Putamen (tissue), 1 donor: ENCODE data around the gene PRPS1.
"Not testable (repeated sequence)": the region's sequence is repeated elsewhere in the genome, so short reads cannot be mapped to it uniquely, and the experiment has no call there.

Experiments
- DNase-seq: peaks from one replicate; pipeline ENCODE4 v3.0.0-alpha.2; 2016; ENCODE audit warnings: low spot score

PRPS1 gene

GRCh38 chrX:107630031-107630689, 1.9 kb downstream of the PRPS1 start:
- no peak for DNase-seq

DNA sequence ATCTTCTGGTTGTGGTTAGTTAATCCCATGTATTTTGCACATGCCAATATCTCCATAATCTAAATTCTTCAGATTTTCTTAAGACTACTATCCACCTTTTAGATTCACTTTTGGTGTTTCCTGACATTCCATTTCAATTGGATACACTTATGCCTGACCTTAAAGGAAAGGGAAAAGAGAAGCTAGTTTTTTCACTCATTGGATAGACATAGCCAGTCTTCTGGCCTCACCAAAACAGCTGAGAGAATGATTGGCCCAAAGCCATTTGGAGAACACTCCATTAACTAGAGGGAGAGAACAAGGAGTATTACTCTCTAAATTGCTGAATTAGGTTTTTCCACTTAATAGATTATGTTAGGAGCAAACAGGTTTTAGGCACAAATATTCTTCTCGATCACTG, 4.0 kb downstream of the PRPS1 start:
- DNase-seq: no peak

DNA sequence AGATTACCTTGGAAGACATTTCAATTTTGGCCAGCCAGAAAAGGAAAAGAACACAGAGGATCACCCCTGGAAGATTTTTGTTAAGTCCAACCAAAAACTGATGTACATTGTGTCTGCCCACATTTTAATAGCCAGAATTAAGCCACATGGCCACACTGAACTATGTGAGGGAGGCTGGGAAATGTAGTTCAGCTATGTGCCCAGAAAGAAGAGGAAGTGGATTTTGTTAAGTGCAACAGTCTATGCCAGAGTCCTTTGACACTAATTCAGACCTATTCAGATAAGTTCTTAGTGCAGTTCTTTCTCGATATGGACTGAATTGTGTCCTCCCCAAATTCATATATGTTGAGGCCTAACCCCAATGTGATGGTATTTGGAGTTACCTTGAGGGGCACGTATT, 18.4 kb downstream of the PRPS1 start:
- no peak for DNase-seq

DNA sequence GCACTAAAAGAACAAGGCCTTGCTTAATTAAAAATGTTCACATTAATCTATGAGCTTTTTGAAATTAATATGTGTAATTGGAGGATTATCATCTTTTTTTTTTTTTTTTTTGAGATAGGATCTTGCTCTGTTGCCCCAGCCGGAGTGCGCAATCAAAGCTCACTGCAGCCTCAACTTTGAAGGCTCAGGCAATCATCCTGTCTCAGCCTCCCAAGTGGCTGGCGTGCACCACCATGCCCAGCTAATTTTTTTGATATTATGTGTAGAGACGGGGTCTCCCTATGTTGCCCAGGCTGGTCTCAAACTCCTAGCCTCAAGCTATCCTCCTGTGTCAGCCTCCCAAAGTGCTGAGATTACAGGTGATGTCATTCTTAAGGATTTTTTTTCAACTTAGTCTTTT, 20.0 kb downstream of the PRPS1 start:
- DNase-seq: no peak

DNA sequence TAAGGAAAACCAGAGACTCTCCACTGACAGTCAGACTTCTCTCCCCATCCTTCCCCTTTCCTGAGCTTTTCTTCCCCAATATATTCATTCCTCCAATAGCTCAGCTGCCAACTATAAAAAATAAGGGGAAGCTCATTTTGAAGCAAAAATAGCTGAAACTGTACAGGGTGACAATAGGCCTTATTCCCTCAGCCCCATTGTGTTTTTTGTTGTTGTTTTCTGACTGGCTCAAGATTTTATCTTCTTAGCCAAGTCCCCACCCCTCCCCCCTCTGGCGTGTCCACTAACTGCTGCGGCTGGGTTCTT, 26.2 kb downstream of the PRPS1 start:
- DNase-seq: no peak

- no peak for DNase-seq
Measured at GRCh38 chrX:107654872-107655761, 26.8 kb downstream of the PRPS1 start.

- DNase-seq: no peak
Measured at GRCh38 chrX:107656978-107657377, 28.7 kb downstream of the PRPS1 start.

DNA sequence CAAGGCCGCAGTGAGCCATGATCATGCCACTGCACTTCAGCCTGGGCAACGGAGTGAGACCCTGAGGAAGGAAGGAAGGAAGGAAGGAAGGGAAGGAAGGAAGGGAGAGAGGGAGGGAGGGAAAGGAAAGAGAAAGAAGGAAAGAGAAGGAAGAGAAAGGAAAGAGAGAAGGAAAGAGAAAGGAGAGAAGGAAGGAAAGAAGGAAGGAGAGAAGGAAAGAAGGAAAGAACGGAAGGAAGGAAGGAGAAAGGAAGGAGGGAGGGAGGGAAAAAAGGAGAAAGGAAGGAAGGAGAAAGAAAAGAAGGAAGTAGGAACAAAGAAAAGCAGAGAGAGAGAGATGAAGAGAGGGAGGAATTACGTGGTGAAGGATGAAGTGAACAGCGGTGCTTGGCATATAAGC, 30.4 kb downstream of the PRPS1 start:
- DNase-seq: no peak

DNA sequence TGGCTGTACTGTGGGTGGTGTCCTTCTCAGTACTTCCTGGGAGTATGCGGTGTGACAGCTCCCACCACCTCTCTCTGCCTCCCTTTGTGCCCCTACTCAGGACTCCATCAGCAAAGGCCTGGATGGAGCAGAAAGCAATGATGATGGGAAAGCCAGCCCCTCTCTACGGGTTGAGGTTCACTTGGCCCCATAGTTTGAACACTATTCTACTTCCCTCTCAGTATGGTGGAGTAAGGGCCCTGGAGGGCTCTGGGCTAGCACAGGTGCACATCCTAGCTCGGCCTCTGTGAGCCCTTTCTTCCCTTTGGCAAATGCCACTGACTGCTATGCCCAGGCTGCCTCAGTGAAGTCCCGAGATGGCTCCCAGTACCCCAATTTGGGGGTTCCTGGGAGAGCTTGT, 31.0 kb downstream of the PRPS1 start:
- DNase-seq: no peak

- no peak for DNase-seq
Measured at GRCh38 chrX:107659768-107660167, 31.5 kb downstream of the PRPS1 start.

DNA sequence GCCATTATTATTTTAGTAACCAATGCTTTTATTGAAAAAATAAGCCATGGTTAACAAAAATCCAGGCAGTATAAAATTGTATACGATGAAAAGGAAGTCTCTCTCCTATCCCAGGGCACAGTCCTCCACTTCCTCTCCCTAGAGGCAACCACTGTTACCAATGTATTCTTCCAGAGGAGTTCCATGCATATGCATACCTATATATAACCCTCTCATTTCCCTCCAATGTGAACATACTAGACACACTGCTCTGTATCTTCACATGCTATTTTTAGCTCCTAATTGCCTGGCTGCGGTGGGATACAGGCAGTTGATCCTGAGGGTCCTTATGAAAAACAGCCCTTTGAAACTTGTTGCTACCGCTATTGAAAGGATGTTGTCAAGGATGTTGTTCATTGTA, 33.8 kb downstream of the PRPS1 start:
- no peak for DNase-seq

DNA sequence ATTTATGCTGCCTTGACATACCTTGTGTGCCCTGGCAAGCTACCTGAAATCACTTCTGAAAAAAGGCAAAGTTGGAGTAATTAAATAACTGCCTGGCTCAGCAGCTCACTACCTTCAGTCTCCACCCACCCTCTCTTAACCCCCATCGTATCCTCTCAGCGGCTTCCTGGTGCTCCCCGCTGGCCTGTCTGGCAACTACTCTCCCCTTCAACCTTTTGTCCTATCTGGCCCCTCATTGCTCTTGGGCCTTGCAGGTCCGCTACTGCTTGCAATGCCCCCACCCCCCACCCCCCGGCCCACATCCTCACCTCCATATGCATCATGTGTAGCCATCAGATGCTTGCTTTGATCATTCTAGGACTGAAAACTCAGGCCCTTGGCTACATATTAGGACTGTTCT, 34.5 kb downstream of the PRPS1 start:
- no peak for DNase-seq

GRCh38 chrX:107666931-107667330, 38.6 kb downstream of the PRPS1 start:
- DNase-seq: no peak

GRCh38 chrX:107667426-107667825, 39.1 kb downstream of the PRPS1 start:
- no peak for DNase-seq

GRCh38 chrX:107668710-107669109, 40.4 kb downstream of the PRPS1 start:
- DNase-seq: not testable (repeated sequence)

DNA sequence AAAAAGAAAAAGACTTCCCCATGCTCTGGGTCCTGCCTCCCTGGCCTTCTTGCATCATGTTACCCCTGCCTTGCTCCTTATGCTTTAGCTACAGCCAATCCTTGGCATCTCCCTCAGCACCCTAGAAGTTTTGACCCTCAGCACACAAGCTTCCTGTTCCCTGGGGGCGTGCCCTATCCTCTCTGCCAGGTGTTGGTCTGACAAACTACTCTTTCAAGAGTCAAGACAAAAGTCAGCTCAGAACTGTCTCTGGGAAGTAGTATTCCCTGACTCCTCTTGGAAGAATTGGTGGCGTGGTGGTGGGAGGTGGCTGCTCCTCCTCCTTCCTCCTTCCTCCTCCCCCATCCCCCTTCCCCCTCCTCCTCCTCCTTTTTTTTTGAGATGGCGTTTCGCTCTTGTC, 41.0 kb downstream of the PRPS1 start:
- DNase-seq: no peak

- no peak for DNase-seq
Measured at GRCh38 chrX:107669885-107670628, 41.7 kb downstream of the PRPS1 start.

- DNase-seq: not testable (repeated sequence)
Measured at GRCh38 chrX:107671256-107671655, 42.9 kb downstream of the PRPS1 start.

GRCh38 chrX:107672955-107673378, 44.7 kb downstream of the PRPS1 start:
- no peak for DNase-seq

- no peak for DNase-seq
Measured at GRCh38 chrX:107673431-107673830, 45.1 kb downstream of the PRPS1 start.

GRCh38 chrX:107673933-107674479, 45.7 kb downstream of the PRPS1 start:
- DNase-seq: no peak

- DNase-seq: no peak
Measured at GRCh38 chrX:107674480-107675364, 46.4 kb downstream of the PRPS1 start.
